H1 (cell line): ENCODE measurements around the gene CRY1.
A peak's percentile ranks its signal among the peaks of the same experiment; 100 is the strongest.

Experiments
- JUN ChIP-seq: IDR thresholded peaks from 2 replicates; pipeline ENCODE4 v1.6.1; 2011; ENCODE audit warnings: low read depth, mild to moderate bottlenecking, improper control_type of control experiment, low read length
- RAD21 ChIP-seq, 2 experiments: IDR thresholded peaks in 1 of 2; conservative IDR thresholded peaks in 1 of 2; 2 replicates each; pipeline ENCODE4 v1.6.1; 2011; ENCODE audit warnings: low read depth in 2 of 2, low read length in 2 of 2, improper control_type of control experiment in 1 of 2, inconsistent platforms in 1 of 2, mild to moderate bottlenecking in 1 of 2, moderate library complexity in 1 of 2
- SAP30 ChIP-seq: fragments of 300-600 bp; sonication (generic); IDR thresholded peaks from 2 replicates; pipeline ENCODE4 v1.7.1; 2012; ENCODE audit warnings: low read length, moderate library complexity, mild to moderate bottlenecking, inconsistent platforms; ENCODE audit not compliant: insufficient read depth, insufficient replicate concordance
- SIN3A ChIP-seq, 2 experiments: IDR thresholded peaks in 1 of 2; conservative IDR thresholded peaks in 1 of 2; 2 replicates each; pipeline ENCODE4 v1.6.1; 2011 to 2012; ENCODE audit warnings: low read length in 2 of 2, improper control_type of control experiment in 1 of 2, low read depth in 1 of 2, mild to moderate bottlenecking in 1 of 2
- ZNF274 ChIP-seq: IDR thresholded peaks from 2 replicates; pipeline ENCODE4 v1.7.0; 2012; ENCODE audit warnings: low read length, borderline replicate concordance; ENCODE audit errors: extremely low read depth
- TF ChIP-seq, protein P1 (sequence below), 3 experiments: IDR thresholded peaks; 1 replicate in 2 of 3; 2 replicates in 1 of 3; pipeline versions ENCODE4 v1.5.1 to v1.6.1; 2011; ENCODE audit warnings: low read length in 3 of 3, mild to moderate bottlenecking in 3 of 3, inconsistent platforms in 2 of 3, low read depth in 1 of 3, moderate library complexity in 1 of 3; ENCODE audit not compliant: insufficient read depth in 1 of 3; ENCODE audit errors: control extremely low read depth in 1 of 3
- TF ChIP-seq, protein P2 (sequence below): IDR thresholded peaks from 2 replicates; pipeline ENCODE4 v1.6.1; 2012; ENCODE audit warnings: inconsistent platforms
- TF ChIP-seq, protein P3 (sequence below): IDR thresholded peaks from 2 replicates; pipeline ENCODE4 v1.6.1; 2011; ENCODE audit warnings: low read depth, mild to moderate bottlenecking, low read length; ENCODE audit not compliant: insufficient read depth

DNA sequence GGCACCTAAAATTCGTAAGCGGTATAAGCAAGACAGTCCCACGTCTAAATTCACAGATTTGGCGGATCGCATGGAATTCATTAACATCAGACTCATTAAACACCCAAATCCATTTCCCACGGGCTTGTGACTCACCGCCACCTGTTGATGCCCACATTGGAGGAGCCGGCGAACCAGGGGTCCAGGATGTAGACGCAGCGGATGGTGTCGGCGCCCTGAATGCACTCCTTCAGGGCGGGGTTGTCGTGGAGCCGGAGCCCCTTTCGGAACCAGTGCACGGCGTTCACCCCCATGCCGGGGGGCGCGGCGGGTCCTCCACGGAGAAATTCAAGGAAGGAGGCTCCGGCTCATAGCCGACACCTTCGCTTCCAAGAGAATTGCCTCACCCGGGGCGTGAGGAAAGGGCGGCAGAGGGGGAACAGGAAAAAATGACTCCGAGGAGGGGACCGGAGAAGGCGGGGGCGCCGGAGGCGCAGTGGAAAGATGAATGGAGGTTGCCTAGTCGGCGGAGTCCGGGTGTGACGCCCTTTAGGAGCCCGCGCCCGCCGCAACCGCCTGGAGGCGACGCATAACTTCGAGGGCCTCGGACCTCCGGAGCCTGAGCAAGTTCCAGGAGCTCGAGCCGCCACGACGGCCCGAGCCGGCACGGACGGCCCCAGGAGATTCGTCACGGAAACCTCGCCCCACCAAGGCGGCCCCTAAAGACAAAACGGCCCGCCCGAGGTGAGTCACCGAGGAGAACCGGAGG, 506 bp downstream of the CRY1 start:
- TF ChIP-seq, protein P1, sequence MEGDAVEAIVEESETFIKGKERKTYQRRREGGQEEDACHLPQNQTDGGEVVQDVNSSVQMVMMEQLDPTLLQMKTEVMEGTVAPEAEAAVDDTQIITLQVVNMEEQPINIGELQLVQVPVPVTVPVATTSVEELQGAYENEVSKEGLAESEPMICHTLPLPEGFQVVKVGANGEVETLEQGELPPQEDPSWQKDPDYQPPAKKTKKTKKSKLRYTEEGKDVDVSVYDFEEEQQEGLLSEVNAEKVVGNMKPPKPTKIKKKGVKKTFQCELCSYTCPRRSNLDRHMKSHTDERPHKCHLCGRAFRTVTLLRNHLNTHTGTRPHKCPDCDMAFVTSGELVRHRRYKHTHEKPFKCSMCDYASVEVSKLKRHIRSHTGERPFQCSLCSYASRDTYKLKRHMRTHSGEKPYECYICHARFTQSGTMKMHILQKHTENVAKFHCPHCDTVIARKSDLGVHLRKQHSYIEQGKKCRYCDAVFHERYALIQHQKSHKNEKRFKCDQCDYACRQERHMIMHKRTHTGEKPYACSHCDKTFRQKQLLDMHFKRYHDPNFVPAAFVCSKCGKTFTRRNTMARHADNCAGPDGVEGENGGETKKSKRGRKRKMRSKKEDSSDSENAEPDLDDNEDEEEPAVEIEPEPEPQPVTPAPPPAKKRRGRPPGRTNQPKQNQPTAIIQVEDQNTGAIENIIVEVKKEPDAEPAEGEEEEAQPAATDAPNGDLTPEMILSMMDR (IDR thresholded peaks at IDR 0.05; ENCODE audit: control extremely low read depth in 1 of 3, insufficient read depth in 1 of 3, low read depth in 1 of 3, low read length in 3 of 3) = no peak; a peak in 1 of 4 replicates
- TF ChIP-seq SAP30 = no peak
- TF ChIP-seq ZNF274 = no peak
- TF ChIP-seq, protein P2, sequence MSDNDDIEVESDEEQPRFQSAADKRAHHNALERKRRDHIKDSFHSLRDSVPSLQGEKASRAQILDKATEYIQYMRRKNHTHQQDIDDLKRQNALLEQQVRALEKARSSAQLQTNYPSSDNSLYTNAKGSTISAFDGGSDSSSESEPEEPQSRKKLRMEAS = no peak
- no peak for TF ChIP-seq RAD21 (IDR thresholded peaks at IDR 0.05 in 1 of 2, conservative IDR thresholded peaks at IDR 0.05 in 1 of 2; ENCODE audit: low read depth in 2 of 2, low read length in 2 of 2)
- TF ChIP-seq, protein P3, sequence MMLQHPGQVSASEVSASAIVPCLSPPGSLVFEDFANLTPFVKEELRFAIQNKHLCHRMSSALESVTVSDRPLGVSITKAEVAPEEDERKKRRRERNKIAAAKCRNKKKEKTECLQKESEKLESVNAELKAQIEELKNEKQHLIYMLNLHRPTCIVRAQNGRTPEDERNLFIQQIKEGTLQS = no peak
- TF ChIP-seq SIN3A (conservative IDR thresholded peaks at IDR 0.05 in 1 of 2, IDR thresholded peaks at IDR 0.05 in 1 of 2; ENCODE audit: low read depth in 1 of 2, low read length in 2 of 2) = 0 out of 4 replicates have a peak, but pooled peaks of 1 of the 2 experiments have one; percentile 20
- no peak for TF ChIP-seq JUN
